GM18861 (cell line): ENCODE measurements around the gene MACROD2.
A peak's percentile ranks its signal among the peaks of the same experiment; 100 is the strongest.

Source experiments
- ATAC-seq: cut with Tn5 transposase; IDR thresholded peaks from one replicate; pipeline ENCODE4 v1.9.1; 2021; ENCODE audit not compliant: unreplicated experiment

MACROD2 gene

DNA sequence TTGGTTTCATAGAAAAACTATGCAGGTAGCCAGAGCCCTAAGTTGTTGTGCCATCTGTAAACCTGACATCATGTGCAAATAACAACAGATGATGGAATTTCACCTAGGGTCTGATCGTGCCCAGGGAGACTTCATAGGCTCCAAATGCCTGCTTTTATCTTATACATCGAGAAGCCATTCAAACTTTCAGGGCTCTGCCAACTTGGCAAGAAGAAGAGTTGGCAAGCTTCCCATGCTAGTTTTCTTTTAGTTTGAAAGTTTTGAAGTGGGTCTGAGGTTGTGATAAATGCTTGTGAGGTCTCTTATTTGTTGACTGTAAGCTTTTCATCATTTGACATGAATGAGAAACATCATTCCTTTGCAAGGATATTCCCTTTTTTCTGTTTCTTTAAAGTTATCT is 517.5 kb downstream of the MACROD2 start:
- no peak for ATAC-seq

DNA sequence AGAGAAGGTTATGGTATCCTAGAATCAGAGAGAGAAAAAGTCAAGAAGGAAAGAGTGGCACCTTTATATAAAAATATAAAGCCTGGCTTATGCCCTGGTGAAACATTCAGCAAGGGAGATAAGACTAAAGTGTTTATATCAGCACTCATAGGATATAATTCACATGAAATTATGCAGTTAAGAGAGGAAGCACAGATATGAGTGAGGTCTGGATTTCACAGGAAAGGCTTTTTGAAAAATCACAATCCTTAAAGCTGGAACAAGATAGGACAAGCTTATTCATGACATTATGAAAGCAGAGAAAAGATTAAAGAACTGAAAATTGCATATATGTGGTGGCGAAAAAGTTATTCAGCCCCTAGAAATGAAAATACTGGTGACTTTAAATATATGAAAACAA is 523.3 kb downstream of the MACROD2 start:
- ATAC-seq: no peak

DNA sequence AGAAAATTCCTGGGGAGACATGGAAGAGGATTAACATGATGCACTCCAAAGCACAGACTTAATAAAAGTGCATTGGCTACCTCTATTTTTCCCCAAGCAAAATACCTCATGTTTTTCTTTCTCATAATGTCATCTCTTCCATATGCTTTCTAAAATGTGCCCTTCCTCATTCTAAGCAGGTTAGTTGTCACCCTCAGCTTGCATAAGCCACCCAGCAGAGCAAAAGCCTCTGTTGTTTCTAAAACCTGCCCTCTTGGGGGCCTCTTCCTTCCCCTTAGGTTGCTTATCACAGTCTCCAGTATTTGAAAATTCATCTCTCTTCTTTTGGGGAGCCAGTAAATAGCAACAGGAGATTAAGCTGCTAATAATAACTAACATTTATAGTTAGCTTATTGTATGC is 525.7 kb downstream of the MACROD2 start:
- ATAC-seq: no peak

DNA sequence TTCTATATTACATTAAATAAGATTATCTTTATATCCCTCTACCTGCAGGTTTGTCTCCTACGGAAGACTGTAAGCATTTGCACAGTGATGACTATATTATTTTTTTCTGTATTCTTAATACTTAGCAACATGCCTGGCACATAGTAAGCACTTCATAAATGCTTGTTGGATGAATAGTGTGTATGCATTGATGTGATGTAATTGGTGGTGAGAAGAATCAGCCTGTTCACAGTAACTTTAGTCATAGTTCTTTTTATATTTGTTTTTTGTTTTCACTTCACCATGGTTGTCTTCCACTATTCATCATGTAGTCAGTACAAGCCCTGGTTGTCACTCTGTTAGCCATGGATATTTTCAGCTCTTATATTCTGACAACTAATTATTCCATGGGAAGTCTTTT is 526.1 kb downstream of the MACROD2 start:
- no peak for ATAC-seq

DNA sequence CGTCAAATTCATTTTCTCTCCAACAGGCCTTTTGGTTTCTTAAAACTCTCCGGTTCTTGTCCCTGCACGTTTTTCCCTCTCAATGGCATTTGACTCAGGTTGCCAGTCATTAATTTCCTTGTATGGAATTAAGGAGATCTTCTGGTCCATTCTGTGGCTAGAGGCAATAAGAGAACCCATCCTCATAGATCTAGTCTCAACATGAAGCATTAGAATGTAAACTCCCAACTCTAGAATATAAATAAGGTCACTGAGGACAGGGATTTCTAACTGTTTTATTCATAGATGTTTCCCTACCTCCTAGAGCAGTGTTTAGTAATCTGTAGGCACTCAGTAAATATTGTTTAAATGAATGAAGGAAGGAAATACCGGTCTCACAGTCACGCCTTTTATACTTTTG is 527.3 kb downstream of the MACROD2 start:
- no peak for ATAC-seq

DNA sequence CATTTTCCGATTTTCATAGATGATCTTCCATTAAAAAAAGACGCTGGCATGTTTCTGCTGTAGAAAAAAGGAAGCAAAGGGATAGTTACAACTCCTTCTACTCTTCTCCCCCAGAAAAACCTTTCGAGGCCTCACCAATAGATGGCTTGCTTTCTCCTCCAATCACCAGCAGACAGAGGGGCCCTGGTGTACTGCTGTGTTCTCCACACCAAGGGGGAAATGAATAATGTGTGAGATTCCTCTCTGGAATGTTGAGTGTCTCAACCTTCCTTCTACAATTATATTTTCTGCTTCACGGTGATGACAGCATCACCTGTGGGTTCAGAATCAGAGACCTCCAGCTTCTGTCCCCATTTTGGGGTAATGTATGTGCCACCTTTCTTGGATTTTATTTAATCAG is 527.8 kb downstream of the MACROD2 start:
- no peak for ATAC-seq

DNA sequence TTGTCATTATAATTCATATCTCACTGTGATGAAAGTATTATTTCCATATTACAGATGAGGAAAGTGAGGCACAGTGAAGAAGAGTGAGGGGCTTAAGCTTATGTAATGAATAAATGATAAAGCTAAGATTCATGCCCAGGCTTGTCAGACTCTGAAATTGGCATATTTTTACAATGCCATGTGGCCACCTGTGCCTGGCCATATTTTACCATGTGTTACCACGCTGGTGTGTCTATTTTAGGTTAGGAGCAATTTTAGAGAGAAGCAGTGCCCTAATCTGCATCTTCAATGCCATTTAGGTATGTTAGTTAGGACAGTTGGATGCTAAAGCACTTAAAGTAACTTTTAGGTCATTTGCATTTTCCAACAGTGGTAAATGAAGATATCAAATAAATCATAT is 530.1 kb downstream of the MACROD2 start:
- ATAC-seq: no peak

DNA sequence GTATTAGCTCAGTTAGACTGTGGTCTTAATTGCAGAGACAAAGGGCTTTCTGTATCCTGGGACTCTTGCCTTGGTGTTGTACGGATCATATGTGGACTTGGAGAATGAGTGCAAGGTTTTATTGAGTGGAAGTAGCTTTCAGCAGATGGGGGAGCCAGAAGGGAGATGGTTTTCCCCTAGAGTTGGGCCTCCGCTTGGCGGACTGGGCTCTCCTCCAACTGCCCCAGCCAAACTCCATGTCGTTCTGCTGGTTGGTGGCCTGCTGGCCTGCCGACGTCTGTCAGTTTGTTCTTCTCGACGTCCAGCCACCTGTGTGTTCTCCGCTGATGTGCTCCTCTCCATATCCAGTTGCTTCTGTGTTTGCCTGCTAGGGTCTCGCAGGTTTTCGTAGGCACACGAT is 531.6 kb downstream of the MACROD2 start:
- no peak for ATAC-seq

DNA sequence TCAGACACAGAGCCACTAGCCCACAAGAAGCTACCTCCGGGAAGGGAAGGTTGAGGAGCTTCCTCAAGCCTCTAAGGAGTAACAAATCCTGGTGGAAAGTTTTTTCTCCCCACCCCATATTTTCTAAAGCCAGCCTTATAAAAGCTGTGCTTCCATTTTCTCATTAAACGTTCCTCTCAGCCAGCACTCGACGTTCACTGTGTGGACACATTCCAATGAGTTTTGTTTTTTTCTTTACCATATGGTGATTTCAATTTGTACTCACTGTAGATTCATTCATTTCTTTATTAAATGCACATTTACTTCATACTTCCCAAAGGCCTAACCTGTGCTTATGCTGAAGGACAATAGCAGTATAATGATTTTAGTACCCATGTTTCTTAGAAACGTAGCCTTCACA is 536.5 kb downstream of the MACROD2 start:
- ATAC-seq: no peak

DNA sequence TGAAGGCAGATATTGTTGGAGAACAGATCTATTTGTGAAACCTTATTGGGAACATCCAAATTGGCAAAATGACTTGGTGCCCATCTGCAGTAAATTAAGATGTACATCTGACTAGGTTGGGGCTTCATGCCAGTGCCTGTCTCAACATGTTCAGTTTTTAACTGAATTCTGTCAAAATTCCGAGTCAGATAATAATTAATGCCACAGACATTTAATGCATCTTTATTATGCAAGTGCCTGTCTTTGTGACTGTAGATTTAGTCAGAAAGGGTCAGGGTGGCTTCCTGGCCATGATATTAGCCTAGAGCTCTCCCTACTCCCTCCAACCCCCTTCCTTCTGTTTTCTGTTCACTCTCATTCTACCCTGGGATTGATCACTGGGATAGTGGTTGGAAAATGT is 541.4 kb downstream of the MACROD2 start:
- ATAC-seq: no peak

DNA sequence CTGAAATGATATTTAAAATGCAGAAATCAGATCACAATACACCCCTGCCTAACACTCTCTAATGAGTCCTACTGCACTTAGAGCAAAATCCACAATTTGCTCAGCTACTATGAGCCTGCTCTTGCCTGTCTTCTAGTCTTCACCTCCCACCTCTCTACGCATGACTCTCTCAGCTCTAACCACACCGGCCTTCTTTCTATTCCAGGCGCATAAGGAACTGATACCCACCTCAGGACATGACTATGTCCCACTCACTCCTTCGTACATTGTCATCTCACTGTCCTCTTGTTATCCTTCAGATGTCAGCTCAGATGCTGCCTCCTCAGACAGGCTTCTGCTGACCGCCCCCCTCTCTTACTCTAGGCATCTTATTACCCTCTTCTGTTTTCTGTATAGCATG is 543.1 kb downstream of the MACROD2 start:
- ATAC-seq: peak; percentile 94

DNA sequence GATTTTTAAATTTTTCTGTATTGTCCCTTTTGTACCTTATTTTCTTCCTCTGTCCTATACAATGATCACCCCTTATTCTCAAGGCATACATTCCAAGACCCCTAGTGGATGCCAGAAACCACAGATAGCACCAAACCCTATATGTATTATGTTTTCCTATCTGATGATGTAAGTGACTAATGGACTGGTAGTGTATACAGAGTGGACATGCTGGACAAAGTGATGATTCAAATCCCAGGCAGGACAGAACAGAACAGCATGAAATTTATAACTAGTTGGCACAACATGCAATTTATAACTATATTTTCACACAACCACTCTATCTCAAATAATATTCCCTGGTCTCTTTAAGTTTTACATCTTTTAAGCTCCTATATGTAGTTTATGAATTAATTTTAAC is 547.7 kb downstream of the MACROD2 start:
- ATAC-seq: no peak

DNA sequence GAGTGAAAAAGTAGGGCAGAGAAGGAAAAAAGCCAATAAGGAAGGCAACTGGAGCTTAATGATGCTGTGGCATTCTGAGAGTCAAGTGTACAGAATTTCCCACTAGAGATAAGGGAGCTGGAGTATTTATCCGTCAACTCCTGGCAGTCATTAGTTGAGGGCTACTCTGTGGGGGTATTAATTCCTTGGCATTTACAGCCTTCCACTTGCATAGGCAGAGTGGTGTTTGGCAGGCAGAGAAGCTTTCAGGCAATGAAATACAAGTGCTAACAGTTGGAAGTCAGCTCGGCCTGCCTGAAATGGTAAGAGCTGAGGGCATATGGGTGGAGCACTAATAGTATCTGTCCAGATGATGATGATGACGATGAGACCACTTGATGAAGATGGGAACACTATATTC is 549.4 kb downstream of the MACROD2 start:
- no peak for ATAC-seq

DNA sequence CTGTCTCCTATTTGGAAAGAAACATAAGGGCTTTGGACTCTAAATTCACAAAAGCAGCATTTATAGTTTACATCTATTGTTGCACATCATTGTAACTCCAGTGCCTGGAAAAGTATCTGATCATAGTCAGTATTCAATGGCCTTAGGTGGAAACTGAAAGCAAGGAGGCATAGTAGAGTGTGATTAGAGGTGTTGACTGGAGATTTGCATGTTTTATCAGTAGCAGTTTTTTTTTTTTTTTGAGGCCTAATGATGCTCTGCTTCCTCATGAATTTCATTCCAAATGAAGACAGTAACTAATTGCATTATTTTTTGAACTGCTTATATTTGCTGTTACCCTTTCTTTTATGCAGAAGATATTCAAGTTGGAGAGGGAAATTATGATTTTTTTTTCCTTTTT is 555.3 kb downstream of the MACROD2 start:
- no peak for ATAC-seq

DNA sequence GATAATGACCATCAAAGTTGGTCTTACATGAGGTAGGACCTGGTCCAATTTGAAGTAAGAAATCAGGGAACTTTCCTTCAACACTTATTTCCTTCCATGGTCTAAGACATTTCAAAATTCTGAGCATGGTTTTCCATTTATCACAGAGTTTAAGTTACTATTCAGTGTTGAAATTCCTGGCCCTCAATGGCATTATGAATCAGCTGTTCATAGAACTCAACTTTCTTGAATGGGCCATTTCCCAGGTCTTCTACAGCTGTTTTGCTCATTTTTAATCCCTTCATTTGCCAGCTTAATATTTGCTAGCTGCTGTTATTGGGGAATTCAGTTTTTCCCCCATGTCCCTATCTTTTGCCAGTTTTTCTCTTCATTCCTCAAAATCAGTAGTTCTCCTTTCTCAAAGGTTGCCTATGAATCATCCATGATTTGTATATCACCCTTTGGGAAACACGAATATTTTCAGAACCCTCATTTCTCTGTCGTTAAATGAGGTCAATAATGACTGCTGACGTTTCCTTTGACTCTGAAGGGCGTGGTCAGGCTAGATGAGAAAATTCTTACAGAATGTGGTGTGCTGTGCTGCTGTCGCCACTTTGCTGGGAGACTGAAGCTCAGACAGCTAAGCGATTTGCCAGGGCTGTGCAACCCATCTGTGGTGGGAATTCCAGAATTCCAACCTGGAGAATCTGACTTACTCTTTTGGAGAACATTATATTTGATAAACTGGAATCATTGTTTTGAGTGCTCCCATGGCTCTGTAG is 558.6 kb downstream of the MACROD2 start:
- ATAC-seq: no peak

DNA sequence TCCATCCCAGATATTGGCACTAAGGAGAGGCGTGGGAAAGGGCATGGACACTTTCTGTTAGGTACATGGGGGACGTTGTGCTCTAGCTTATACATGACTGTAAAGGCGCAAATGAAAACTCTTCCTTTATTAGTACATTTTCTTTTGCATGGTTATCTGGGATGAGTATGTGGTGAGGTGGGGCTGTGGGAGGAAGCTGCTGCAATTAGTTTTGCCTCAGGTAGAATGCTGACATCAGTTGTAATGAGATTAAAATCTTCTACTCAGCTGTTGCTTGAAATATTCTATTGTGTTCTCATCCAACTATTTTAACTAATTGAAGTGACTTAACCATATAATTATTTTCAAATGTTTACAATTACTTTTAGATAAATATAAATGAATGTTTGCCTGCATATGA is 560.4 kb downstream of the MACROD2 start:
- ATAC-seq: no peak

DNA sequence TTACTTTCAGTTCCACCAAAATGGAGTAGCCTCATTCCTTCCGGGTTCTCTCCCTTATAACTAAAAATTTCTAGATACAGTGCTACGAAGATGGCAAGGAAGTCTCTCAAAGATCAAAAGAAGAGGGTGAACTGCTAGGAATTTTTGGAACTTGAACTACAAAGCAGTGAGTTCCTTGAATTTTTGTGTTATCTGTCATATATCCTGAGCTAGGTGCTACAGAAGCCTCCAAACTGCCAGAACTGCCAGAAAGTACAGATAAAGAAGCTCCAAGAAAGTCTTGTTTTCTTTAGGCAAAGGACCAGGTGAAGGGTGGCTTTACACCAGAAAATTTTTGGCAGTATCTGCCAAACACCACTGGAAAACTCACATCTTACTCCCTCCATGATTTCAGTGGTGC is 560.9 kb downstream of the MACROD2 start:
- ATAC-seq: no peak

DNA sequence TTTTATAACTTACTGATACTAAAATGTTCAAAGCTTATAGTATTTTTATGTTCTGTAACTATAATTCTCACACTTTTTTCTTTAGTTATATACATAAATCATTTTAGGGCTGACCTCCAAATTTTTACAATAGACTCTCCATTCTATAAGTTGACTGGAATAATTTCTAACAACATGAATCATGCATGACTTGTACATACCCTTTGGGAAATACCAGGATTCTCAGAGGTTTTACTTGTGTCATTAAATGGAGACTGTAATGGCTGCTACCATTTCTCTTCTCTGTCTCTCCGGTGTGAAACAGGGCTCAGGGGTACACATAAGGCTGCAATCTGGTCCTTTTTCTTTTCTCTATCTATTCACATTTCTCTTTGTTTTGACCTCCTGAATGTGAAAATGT is 564.3 kb downstream of the MACROD2 start:
- ATAC-seq: no peak

DNA sequence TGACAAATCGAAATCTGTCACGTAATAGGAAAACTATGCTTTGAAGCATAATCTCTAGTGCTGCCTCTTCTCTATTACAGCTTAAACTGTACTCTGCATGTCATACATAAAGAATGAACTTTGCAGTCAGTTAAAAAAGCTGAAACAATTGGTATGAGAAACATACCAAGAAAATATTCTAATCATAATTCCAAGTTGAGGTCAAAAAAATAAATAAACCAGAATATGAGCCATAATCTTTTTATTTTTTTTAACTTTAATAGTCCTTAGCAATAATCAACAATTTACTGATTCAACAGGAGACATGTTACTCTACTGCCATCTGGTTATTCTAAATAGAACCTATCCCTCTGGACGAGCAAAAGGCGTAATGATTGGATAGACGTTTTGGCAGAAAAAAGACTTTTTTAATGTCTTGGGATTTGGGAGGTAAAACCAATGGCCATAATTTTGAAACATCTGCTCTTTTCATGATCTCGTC is 566.5 kb downstream of the MACROD2 start:
- ATAC-seq: no peak

DNA sequence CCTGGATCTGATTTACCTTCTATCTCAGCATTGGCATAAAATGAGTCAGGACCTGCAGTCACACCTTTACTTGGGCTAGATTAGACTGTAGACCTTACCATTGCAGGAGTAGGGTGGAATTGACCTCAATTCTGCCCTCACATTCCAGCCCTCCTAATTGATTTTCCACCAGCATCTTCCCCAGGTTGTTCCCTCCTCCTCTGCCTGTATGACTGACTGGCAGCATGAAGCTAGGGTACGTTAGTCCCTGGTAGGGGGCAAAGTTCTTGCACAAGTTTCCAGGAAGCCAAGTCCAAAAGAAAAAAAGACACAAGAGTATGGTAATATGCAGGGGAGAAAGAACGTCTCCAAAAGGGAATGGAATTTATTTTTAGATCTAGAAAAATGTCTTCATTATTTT is 567.7 kb downstream of the MACROD2 start:
- ATAC-seq: no peak

DNA sequence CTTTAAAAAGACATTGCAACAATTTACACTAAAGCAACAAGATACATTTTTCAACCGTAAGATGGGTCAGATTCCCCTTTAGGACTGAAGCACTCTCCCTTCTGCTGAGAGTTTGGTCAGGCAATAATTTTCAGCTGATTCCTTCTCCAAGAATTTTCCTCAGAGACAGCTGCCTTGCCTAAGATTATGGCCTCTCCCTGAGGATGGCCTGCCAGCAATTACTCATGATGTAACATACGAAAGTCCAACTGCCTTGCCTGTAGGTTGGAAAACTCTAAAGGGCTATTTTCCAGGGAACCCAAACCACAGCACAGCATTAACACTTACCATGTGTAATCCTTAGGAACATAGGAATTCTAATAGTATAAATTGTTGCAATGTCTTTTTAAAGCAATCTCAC is 571.2 kb downstream of the MACROD2 start:
- no peak for ATAC-seq

DNA sequence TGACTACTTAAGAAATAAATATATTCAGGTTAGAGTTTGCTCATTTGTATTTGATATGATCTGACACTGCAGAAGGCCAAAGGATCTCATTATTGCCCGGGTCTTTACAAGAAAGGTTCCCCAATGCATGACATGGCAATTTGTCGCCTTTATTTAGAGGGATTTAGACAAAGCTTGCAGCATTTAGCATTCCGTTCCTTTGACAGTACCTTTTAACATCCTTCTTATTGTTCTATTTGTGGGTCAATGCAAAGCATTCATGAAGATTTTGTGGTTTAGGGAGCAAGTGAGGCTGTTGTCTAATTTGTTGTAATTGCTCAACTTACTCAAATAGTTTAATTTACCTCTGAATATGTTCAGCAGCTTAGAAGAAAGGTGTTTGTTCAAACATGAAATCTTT is 572.9 kb downstream of the MACROD2 start:
- no peak for ATAC-seq

DNA sequence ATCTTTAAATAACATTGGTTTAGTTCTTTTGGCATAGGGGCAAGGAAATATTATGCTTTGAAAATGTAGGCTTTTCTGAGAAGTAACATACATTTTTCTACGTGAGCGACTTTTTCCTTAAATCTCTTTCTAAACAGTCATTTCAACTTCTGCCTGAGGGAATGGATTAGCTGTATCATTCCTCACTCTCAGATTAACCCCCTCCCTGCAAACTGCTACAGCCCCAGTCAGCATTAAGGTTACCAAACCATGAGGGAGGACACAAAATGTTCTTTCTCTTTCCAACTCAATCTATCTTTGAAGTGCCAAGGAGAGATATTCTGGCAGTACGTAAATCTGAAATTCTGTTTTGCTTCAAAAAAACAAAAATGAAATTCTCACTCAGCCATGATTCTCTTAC is 573.4 kb downstream of the MACROD2 start:
- ATAC-seq: no peak
